Fibroblast of skin of right quadriceps (primary cell): Measurements from ENCODE around the gene SLC12A3.

ENCODE experiments used
- DNase-seq: peaks from one replicate; pipeline ENCODE4 v3.0.0-alpha.2; 2013

SLC12A3 gene

GRCh38 chr16:56895813-56896212 is 30.8 kb downstream of the SLC12A3 start:
- no peak for DNase-seq

DNA sequence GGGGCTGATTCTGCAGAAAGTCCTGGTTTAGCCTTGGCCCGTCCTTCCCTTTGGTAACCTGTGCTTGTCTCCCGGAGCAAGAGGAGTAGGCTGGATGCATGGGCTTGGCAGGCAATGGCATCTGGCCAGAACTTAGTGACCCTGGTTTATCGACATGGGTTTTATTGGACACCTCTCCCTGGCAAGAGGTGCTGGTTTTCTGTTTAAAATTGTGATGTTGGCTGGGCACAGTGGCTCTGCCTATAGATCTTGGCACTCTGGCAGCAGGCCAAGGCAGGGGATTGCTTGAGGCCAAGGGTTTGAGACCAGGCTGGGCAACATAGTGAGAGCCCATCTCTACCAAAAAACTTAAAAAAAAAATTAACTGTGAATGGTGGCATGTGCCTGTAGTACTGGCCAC is 31.2 kb downstream of the SLC12A3 start:
- DNase-seq = no peak

GRCh38 chr16:56897026-56897799 is 32.2 kb downstream of the SLC12A3 start:
- DNase-seq = no peak

DNA sequence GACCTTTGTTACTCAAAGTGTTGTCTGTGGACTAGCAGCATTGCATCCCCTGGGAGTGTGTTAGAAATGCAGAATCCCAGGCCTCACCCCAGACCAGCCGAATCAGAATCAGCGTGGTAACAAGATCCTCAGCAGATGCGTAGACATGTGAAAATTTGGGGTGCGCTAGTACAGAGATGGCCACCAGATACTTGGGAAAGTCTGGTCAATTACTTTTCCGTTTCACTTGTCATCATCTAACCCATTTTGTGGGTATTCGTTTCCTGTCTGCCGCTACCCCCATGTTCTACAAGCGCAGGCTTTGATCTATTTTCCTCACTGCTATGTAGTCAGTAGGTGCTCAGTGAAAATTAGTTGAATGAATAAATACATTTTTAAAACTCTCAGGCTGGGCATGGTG is 33.8 kb downstream of the SLC12A3 start:
- DNase-seq = no peak

- no peak for DNase-seq
Measured at GRCh38 chr16:56903866-56904265, 38.9 kb downstream of the SLC12A3 start.

- DNase-seq = no peak
Measured at GRCh38 chr16:56907401-56907800, 42.4 kb downstream of the SLC12A3 start.

DNA sequence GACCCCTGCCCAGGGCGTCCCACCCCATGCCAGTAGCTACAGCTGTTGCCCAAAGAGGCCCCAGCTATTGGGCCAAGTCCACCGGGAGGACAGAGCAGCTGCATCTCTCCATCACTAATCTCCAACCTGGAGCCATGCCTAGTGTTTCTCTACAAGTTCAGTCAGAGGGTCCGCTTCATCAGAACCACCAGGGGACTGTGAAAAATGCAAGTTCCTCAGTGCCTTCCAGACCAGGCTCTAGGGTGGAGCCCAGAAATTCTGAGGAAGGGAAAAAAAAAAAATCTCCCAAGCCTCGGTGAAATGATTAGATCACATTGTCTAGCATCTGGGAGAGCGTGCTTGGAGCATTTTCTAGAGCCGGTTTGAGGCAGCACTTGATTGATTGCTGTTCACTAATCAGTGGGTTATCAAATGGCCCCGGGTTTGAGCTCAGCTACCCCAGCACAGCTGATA is 44.5 kb downstream of the SLC12A3 start:
- no peak for DNase-seq

GRCh38 chr16:56910112-56910511 is 45.1 kb downstream of the SLC12A3 start:
- DNase-seq = no peak

DNA sequence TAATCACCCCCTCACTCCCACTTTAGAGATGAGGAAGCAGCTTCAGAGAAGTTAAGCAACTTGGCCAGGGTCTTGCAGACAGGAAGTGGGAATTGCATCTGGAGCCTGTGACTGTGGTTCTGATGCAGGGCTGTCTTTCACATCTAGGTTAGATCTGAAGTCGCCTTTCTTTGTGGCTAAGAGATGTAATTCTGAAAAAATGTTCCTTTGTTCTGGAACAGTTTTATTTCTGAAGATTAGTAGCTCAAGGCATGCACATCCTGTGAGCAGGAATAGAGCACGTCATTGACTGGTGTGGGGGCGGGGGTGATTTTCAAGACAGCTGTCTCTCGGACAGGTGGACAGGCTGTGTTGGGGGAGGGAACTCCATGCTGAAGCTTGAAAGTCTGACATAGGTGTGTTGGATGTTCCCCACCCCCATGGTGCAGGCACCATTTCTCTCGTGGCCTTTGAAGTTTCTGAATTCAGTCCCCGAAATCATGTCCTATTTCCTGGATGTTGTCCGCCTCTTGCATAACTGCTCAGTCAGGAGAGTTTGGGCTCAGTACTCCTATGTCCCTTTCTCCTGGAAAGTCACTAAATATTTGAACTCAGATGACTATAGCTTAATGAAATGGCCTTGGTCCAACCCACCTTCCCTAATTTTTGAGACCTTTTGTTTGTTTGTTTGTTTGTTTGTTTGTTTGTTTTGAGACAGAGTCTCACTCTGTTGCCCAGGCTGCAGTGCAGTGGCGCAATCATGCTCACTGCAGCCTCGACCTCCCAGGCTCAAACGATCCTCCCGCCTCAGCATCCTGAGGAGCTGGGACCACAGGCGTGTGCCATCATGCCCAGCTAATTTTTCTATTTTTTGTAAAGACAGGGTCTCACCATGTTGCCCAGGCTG is 45.9 kb downstream of the SLC12A3 start:
- DNase-seq = peak; percentile 88

DNA sequence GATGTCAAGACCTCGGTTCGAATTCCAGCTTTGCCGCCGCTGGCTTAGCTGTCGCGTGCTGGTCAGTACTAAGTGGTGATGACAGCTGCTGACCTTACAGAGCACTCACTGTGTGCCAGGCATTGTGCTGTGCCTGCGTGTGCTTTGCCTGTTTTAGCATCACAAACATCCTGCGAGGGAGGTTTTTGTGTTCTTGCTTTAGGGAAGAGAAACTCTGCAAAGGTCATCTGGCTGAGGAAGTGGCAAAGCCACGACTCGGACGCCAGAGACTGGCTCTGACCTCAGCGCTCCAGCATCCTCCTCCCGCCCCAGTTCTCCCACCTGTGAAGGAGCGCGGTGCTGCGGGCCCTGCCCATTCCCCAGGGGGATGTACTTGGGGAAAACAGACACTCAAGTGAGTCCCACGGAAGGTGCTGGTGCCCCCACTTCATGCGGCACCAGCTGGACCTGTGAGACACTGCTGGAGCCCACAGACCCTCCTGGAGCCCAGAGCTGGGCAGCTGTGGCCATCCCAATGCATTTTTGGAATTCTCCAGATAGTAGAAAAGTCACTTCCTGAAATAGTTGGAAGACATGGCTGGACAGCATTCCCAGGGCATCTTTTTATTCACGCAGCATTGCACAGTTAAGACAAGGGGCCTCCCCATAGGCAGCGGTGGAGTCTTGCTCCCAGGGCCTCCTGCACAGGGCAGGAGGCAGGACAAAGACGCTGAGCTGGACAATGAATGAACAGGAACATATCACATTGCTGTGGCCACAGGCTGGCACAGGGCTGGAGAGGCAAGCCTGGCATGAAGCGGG is 47.0 kb downstream of the SLC12A3 start:
- DNase-seq = peak; percentile 47

GRCh38 chr16:56912746-56913708 is 48.0 kb downstream of the SLC12A3 start:
- DNase-seq = peak; percentile 58

- no peak for DNase-seq
Measured at GRCh38 chr16:56914896-56915295, 49.9 kb downstream of the SLC12A3 start.

- DNase-seq = no peak
Measured at GRCh38 chr16:56915336-56916119, 50.5 kb downstream of the SLC12A3 start.

DNA sequence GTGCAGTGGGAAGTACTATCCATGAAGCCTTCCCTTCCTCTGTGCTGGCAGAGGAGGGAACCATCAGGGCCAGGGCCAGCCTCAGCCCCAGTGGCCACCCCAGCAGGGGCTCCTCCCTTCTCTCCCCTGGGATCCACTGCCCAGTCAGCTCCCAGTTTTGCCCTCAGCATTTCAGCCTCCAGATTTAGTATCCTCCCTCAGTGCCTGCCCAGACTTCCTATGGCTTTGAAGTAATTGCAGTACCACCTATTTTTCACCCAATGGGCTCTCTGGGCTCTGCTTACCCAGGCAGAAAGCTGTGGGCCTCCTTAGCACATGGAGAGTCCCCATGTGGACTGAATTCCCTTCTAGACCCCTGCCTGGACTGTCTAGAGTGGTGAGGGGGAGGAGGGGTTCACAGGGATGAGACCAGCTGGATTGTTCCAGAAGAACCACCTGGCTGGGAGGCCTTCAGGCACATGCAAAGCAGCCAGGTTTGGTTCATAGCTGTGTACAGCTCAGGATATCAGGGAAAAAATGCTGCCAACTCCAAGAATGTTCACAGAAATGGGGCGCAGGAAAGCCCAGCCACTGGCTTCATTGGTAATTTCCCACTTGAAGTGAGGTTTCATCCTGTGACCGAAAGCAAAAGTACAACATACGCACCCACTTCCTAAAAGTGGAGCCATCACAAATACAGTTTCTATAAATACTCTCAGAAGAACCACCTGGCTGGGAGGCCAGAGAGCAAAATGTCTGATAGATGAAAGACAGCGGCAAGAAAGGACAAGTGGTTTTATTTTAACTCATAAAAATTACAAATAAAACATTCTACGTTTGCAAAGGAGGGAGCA is 51.8 kb downstream of the SLC12A3 start:
- no peak for DNase-seq

- DNase-seq = no peak
Measured at GRCh38 chr16:56918467-56919012, 53.5 kb downstream of the SLC12A3 start.

DNA sequence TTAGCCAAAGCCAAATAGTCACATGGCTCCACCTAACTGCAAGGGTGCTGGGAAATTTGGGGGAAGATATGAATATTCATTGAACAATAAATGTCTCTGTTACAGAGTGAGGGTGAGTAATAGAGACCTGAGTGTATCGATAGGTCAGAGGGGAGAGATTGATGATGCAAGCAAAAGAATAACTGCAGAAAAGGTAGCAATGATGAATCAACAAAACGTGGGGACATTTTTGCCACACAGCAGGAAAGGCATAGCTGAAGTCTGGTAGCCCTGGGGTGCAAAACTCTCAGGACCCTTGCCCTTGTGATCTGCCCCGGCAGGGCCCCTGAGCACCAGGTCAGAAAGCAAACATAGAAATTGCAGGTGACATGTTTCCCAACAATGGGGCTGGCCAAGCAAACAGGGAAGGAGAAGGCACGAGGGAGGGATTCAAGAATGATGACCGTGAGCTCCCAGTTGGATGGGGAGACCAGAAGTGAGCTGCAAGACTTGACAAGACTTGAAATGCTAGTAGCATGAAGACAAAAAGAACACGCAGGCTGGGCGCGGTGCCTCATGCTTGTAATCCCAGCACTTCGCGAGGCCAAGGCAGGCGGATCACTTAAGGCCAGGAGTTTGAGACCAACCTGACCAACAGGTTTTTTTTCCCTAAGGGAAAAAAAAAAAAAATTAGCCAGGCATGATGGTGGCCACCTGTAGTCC is 54.2 kb downstream of the SLC12A3 start:
- no peak for DNase-seq

DNA sequence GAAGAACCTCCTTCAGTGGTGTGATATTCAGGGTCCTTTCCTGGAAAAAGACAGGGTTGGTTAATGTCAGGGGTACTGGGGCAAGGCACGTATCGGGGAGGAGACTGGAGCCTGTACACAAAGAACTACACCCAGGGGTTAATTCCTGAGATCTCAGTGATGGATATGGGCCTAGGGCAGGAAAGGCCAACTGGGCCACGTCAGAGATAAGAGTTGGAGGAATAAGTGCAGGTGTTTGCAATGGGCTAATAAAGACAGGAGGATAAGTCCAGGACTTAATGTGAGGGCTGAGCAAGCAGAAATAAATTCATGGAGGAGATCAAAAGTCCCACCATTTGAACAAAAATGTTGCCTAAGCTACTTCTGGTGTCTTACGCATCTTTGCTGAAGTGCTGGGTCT is 56.6 kb downstream of the SLC12A3 start:
- no peak for DNase-seq

DNA sequence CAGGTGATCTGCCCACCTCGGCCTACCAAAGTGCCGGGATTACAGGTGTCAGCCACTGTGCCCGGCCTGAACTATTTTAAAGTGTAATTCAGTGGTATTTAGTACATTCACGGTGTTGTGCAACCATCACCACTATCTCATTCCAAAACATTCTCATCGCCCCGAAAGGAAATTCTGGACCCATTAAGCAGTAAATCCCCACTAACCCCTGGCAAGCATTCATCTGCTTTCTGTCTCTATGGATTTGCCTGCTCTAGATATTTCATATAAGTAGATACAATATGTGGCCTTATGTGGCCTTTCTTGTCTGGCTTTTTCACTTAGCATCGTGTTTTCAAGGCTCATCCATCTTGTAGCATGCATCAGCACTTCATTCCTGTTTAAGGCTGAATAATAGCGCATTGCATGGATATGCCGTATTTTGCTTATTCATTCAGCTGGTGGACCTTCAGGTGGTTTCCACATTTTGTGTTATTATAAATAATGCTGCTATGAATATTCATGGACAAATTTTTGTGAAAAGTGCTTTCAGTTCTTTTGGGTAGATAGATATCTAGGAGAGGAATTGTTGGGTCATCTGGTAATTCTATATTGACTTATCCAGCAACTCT is 58.6 kb downstream of the SLC12A3 start:
- DNase-seq = peak; percentile 46

DNA sequence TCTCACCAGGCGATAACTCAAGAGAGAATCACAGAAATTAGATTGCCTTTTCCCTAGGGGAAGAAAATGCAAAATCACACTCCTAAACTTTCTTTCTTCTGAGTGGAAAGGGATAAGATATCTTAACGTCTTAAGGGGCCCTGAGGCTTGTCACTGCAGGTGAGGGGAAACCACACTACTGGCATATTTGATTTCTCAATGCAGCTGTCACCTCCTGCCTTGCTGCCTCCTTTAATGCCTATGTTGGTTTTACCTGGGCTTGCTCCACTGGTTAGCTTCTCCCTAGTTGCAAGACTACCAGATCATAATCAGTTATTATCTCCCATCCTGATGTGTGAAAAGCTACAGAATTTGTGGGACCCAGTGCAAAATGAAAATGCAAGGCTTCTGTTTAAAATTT is 62.5 kb downstream of the SLC12A3 start:
- no peak for DNase-seq
